K562 (cell line): ENCODE measurements around the gene NRCAM. TPM values are rescaled to one million over a fixed set of nuclear protein-coding genes. Genes with fewer than 3 reads are reported as not detected.
"Not testable (repeated sequence)": the region's sequence is repeated elsewhere in the genome, so short reads cannot be mapped to it uniquely, and the experiment has no call there.

Experiments used
- ATAC-seq: fragments of 200-7000 bp; cut with Tn5 transposase; 3 replicates; pipeline ENCODE4 v1.9.1; 2020; ENCODE audit warnings: moderate library complexity
- BruUV-seq: library from RNA; stranded (reverse); fragments of 400-500 nt; replicated peaks from 2 replicates; lab custom pipeline; 2021; lab: Mats Ljungman, UMichigan
- CTCF ChIA-PET: fragments of 300-600 bp; formaldehyde crosslinking; extraction: SDS; loops from one replicate; lab custom pipeline; 2021; ENCODE audit warnings: low intra/inter-chr PET ratio; lab: Yijun Ruan, JAX
- POLR2A ChIA-PET: fragments of 300-600, 350-650 bp; sonication (Branson Sonifier 250); formaldehyde crosslinking; extraction: SDS; loops from one replicate; lab custom pipeline; 2021; ENCODE audit warnings: antibody characterized with exemption, inconsistent platforms; lab: Yijun Ruan, JAX
- DNase-seq, 4 experiments: peaks; one replicate each; pipeline versions ENCODE4 v3.0.0 to v3.0.0-alpha.2; 2011 to 2018; ENCODE audit warnings: low spot score in 3 of 4, mixed read lengths in 3 of 4; ENCODE audit errors: extremely low read depth in 1 of 4
- FAIRE-seq: peaks from 2 replicates; lab custom pipeline; 2011; peaks lifted over from hg19 to GRCh38; lab: Jason Lieb, UNC
- H2AFZ ChIP-seq: 2 replicates; pipeline ENCODE4 v1.6.0; 2011; ENCODE audit warnings: low read depth, low read length, control low read depth, inconsistent platforms
- H3K27ac ChIP-seq: fragments of 200-600 bp; 3 replicates; pipeline ENCODE4 v1.8.0; 2011; ENCODE audit warnings: low read depth, mild to moderate bottlenecking, control low read depth, inconsistent platforms, low read length, moderate library complexity, mixed read lengths; ENCODE audit errors: extremely low read depth
- H3K27me3 ChIP-seq, 2 experiments: fragments of 300-600 bp in 1 of 2; 2 replicates in 1 of 2; 3 replicates in 1 of 2; pipeline versions ENCODE4 v1.6.0 to v1.8.0; 2011; ENCODE audit warnings: inconsistent platforms in 2 of 2, low read length in 2 of 2, mild to moderate bottlenecking in 1 of 2, mixed read lengths in 1 of 2, moderate library complexity in 1 of 2; ENCODE audit not compliant: control insufficient read depth in 2 of 2, insufficient read depth in 2 of 2
- H3K36me3 ChIP-seq: fragments of 300-600 bp; 3 replicates; pipeline ENCODE4 v1.8.0; 2011; ENCODE audit warnings: mild to moderate bottlenecking, low read length, inconsistent platforms; ENCODE audit not compliant: control insufficient read depth, insufficient read depth
- H3K4me1 ChIP-seq, 2 experiments: fragments of 200-600 bp in 1 of 2; replicated peaks in 1 of 2; 2 replicates in 1 of 2; 3 replicates in 1 of 2; pipeline versions ENCODE4 v1.5.1 to v1.8.0; 2011; ENCODE audit warnings: inconsistent platforms in 2 of 2, low read length in 2 of 2, mild to moderate bottlenecking in 1 of 2, mixed read lengths in 1 of 2, moderate library complexity in 1 of 2; ENCODE audit not compliant: control insufficient read depth in 2 of 2, insufficient read depth in 2 of 2
- H3K4me2 ChIP-seq: 2 replicates; pipeline ENCODE4 v1.6.1; 2011; ENCODE audit warnings: low read length, control low read depth, inconsistent platforms, mixed read lengths; ENCODE audit not compliant: insufficient read depth
- H3K4me3 ChIP-seq: fragments of 200-600 bp; sonication (generic), shearing (Covaris generic); 2 replicates; pipeline ENCODE4 v1.5.1; 2016; ENCODE audit warnings: control low read depth, inconsistent platforms
- H3K79me2 ChIP-seq: fragments of 200-600 bp; 3 replicates; pipeline ENCODE4 v1.8.0; 2011; ENCODE audit warnings: low read length, inconsistent platforms; ENCODE audit not compliant: control insufficient read depth, insufficient read depth
- H3K9ac ChIP-seq, 2 experiments: 2 replicates each; pipeline versions ENCODE4 v1.6.0 to v1.6.1; 2011; ENCODE audit warnings: low read depth in 2 of 2, low read length in 2 of 2, control low read depth in 1 of 2, inconsistent platforms in 1 of 2, mild to moderate bottlenecking in 1 of 2, mixed read lengths in 1 of 2; ENCODE audit not compliant: insufficient read depth in 1 of 2
- H3K9me1 ChIP-seq: one replicate; pipeline ENCODE4 v1.6.0; 2011; ENCODE audit warnings: inconsistent platforms, mild to moderate bottlenecking, low read length, moderate library complexity; ENCODE audit not compliant: control insufficient read depth, insufficient read depth
- H3K9me3 ChIP-seq: replicated peaks from 2 replicates; pipeline ENCODE4 v1.5.1; 2011; ENCODE audit warnings: low read depth, low read length, inconsistent platforms; ENCODE audit not compliant: control insufficient read depth, insufficient read depth
- H4K20me1 ChIP-seq: replicated peaks from 2 replicates; pipeline ENCODE4 v1.6.1; 2011; ENCODE audit warnings: low read length, inconsistent platforms, mixed read lengths; ENCODE audit not compliant: control insufficient read depth, insufficient read depth
- BRF2 ChIP-seq: IDR thresholded peaks from 3 replicates; pipeline ENCODE4 v1.6.1; 2011; ENCODE audit warnings: borderline replicate concordance, mild to moderate bottlenecking; ENCODE audit not compliant: insufficient read length, insufficient read depth
- FIP1L1 ChIP-seq: fragments of 200-400 bp; formaldehyde crosslinking; IDR thresholded peaks from 2 replicates; pipeline ENCODE4 v1.6.1; 2018; ENCODE audit warnings: mild to moderate bottlenecking, low read depth, low read length; ENCODE audit not compliant: poor library complexity, severe bottlenecking
- NFIC ChIP-seq: fragments of 450-650 bp; IDR thresholded peaks from 2 replicates; pipeline ENCODE4 v1.6.1; 2017; ENCODE audit warnings: mild to moderate bottlenecking, inconsistent platforms
- NFIX ChIP-seq: fragments of 250-450 bp; sonication (Bioruptor Pico); IDR thresholded peaks from 2 replicates; pipeline ENCODE4 v1.4.0; 2020; ENCODE audit warnings: low read depth, mild to moderate bottlenecking, moderate library complexity
- WHSC1 ChIP-seq: IDR thresholded peaks from one replicate; pipeline ENCODE4 v1.6.1; 2012; ENCODE audit warnings: low read length, control low read depth, inconsistent platforms
- ZNF561 ChIP-seq: fragments of 450-650 bp; formaldehyde crosslinking; conservative IDR thresholded peaks from 2 replicates; pipeline ENCODE4 v1.4.0; 2020; ENCODE audit warnings: mild to moderate bottlenecking, moderate library complexity
- WGBS: fragments of 100-300 bp; shearing (Covaris generic); methylation state at CpG from one replicate; pipeline ENCODE4 v1.1.6; 2016; ENCODE audit warnings: low coverage, mixed read lengths; ENCODE audit not compliant: insufficient coverage; ENCODE audit errors: missing lambda C conversion rate; 5-methylcytosine and 5-hydroxymethylcytosine counted together
- in situ Hi-C: fragments of 300-500 bp; cut with MboI; formaldehyde crosslinking; loops from 4 replicates; pipeline ENCODE4 v1.15.0; 2018; ENCODE audit warnings: inconsistent platforms, mixed read lengths
- intact Hi-C: fragments of 100-400 bp; cut with micrococcal nuclease; formaldehyde crosslinking; loops from 2 replicates; pipeline ENCODE4 v1.14.2; 2022
- polyA plus RNA-seq, 8 experiments: library from polyadenylated mRNA; depleted of rRNA in 4 of 8; stranded (reverse) in 5 of 8; unstranded in 3 of 8; fragments of >200 nt; fragmentation: Nextera tagmentation in 2 of 8; fragmentation: Illumina TruSeq in 1 of 8; extraction: Ambion mirVana in 2 of 8; extraction: Trizol in 1 of 8; gene quantifications; 2 replicates each; pipeline versions ENCODE4 v1.2.1 to v1.2.3, GENCODE V29; 2011 to 2014; ENCODE audit warnings: inconsistent platforms in 1 of 8, missing spikeins in 1 of 8
- total RNA-seq, 7 experiments: library from RNA; depleted of rRNA in 6 of 7; stranded (reverse); fragments of >200 nt in 6 of 7; fragmentation: Illumina TruSeq in 2 of 7; extraction: Trizol in 2 of 7; gene quantifications; 2 replicates each; pipeline versions ENCODE4 v1.2.1 to v1.2.3, GENCODE V29; 2011 to 2021; ENCODE audit warnings: low replicate concordance in 1 of 7

NRCAM gene
- total and polyA plus RNA-seq, 9 of the 15 experiments (the other 6 are each of a cell fraction or from before 2014, with no cell fraction given), result 0.03 to 0.54 (median 0.12) TPM; not detected in 1

GRCh38 chr7:108340406-108340805, 115.8 kb downstream of the NRCAM start:
- in situ Hi-C loops, result not testable (repeated sequence)

GRCh38 chr7:108335269-108335918, 120.8 kb downstream of the NRCAM start:
- Histone ChIP-seq H3K27me3 (peaks cover 10 to 11% of the 10 kb centered on the region in 2 experiments; a peak in 4 of 5 replicates), H3K4me1 (no peaks in the 10 kb centered on the region), H4K20me1 (no peaks in the 10 kb centered on the region), H3K27ac (no peak overlapping the region), H2AFZ (no peak overlapping the region), H3K36me3 (no peaks in the 10 kb centered on the region), H3K4me3 (no peak overlapping the region), H3K9me3 (no peaks in the 10 kb centered on the region), H3K9me1 (no peaks in the 10 kb centered on the region), H3K79me2 (no peaks in the 10 kb centered on the region), H3K9ac (no peak overlapping the region), H3K4me2 (no peak overlapping the region)
- BruUV-seq, result no TSS peak
- 0% methylated on average over 1 of the region's 1 CpG for WGBS
- ATAC-seq (no peak), DNase-seq (no peak), FAIRE-seq (no peak)
- CTCF ChIA-PET, result no interaction called here
- no peak for TF ChIP-seq FIP1L1
- peak; percentile 58; the same call in 1 of the 2 replicates for TF ChIP-seq NFIX
- peak; percentile 87 for TF ChIP-seq NFIC
- no peak for TF ChIP-seq ZNF561 (CRISPR knock-in tag)
- TF ChIP-seq WHSC1, result no peak
- no peak for TF ChIP-seq BRF2
- intact Hi-C loops (no loop called here), in situ Hi-C loops (no loop called here)
- POLR2A ChIA-PET, result interaction anchor here (0.6 kb wide), 1 partner anchor 22 kb away, joined by 3 read pairs; no protein-coding TSS in a partner anchor

More at GRCh38 chr7:108340406-108340805, 115.8 kb downstream of the NRCAM start:
- POLR2A ChIA-PET, H3K36me3 ChIP-seq, H3K27ac ChIP-seq, H3K79me2 ChIP-seq, intact Hi-C loops, H4K20me1 ChIP-seq, H3K4me2 ChIP-seq, H3K4me1 ChIP-seq, ATAC-seq, H3K9ac ChIP-seq, H2AFZ ChIP-seq, H3K4me3 ChIP-seq, H3K9me3 ChIP-seq, BruUV-seq, DNase-seq, H3K9me1 ChIP-seq, CTCF ChIA-PET, FAIRE-seq: not testable (repeated sequence)
- H3K27me3 ChIP-seq, result peaks cover 19% of the 10 kb centered on the region in 2 experiments
- WGBS, result under 1% methylated on average over 6 of the region's 6 CpGs
